RPMI7951 (cell line): Measurements from ENCODE around the gene MIGA2. TPM values are rescaled to one million over a fixed set of nuclear protein-coding genes. Genes with fewer than 3 reads are reported as not detected.

ENCODE experiments used
- DNase-seq: peaks from one replicate; pipeline ENCODE4 v3.0.0-alpha.2; 2012; ENCODE audit warnings: low read depth
- total RNA-seq: library from RNA; depleted of rRNA; stranded (reverse); fragments of >200 nt; shearing (Covaris generic); gene quantifications from 2 replicates; pipeline ENCODE4 v1.2.3, GENCODE V29; 2014

Gene MIGA2
- total RNA-seq, 1 experiment from 2014 or later, result 13.7 TPM

DNA sequence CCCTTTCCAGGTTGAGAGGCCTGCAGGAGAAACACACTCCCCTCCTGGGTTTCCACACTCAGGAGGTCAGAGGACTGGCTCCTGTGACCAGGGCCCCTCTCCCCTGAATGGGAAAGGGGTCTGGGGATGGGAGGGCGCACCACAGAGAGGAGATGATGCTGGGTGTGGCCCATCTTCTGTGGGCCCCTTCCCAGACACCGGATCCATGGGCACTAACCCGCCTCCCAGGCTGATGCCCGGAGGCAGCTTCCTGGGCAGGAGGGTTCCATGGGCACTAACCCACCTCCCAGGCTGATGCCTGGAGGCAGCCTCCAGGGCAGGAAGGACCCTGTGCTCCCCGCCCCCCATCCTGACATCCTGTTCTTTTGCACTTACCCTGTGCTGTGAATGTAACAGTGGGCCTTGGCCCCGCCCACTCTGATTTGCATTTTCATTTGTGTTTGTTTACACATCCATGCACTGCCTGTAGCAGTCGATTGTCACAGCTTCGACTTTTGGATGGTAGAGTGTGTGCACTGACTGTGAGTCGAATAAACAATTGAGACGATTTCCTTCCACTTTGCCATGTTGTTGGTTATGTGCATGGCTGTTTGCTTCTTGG, 35.2 kb downstream of the MIGA2 start:
- DNase-seq, result no peak

DNA sequence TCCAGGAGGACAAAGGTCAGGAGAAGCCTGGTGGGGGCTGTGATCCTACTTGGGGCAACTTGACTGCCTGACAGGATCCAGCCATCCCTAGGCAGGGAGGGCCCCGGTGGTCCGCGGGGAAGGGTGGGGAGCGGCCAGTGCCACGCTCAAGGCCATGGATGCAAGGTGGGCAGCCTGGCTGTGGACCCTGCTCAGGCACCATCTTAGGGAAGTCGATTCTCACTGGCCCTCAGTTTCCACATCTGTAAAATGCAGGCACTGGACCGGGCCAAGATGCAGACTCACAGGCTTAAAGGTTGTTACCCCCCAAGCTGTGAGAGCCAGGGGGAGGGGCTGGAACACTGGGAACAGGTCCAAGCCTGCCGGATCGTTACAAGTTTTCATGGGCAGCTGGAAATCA, 35.7 kb downstream of the MIGA2 start:
- no peak for DNase-seq

DNA sequence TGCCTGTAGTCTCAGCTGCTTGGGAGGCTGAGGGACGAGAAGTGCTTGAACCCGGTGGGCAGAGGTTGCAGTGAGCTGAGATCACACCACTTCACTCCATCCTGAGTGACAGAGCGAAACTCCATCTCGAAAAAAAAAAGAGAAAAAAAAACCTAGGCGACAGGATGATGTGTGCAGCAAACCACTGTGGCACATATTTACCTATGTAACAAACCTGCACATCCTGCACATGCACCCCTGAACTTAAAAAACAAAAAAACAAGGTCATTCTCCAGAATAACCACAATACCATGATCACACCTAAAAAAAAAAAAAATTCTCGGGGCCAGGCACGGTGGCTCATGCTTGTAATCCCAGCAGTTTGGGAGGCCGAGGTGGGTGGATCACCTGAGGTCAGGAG, 37.0 kb downstream of the MIGA2 start:
- DNase-seq, result no peak

DNA sequence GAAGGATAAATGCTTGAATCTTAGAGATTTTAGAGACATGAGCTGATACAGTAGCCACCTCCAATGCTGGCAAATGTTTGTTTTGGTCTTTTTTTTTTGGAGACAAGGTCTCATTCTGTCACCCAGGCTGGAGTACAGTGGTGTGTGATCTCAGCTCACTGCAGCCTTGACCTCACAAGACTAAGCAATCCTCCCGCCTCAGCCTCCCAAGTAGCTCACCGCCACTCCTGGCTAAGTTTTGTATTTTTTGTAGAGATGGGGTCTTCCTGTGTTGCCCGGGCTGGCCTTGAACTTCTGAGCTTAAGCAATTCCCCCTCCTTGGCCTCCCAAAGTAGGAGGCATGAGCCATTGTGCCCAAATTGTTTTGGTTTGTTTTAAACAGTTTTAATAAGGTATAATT, 37.7 kb downstream of the MIGA2 start:
- no peak for DNase-seq

- no peak for DNase-seq
These were observed 39.7 kb downstream of the MIGA2 start for GRCh38 chr9:129075996-129076639.

DNA sequence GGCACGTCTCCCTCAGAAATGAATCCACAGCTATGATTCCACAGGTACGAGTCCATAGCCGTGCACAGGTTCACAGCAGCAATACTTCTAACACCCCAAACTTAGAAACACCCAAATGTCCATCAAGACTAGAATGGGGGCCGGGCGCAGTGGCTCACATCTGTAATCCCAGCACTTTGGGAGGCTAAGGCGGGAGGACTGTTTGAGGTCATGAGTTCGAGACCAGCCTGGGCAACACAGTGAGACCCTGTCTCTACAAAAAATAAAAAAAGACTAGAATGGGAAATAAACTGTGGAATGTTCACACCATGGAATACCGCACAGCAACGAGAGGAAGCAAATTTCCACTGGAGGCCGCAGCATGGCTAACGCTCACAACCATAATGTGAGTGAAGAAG, 40.2 kb downstream of the MIGA2 start:
- DNase-seq, result no peak

DNA sequence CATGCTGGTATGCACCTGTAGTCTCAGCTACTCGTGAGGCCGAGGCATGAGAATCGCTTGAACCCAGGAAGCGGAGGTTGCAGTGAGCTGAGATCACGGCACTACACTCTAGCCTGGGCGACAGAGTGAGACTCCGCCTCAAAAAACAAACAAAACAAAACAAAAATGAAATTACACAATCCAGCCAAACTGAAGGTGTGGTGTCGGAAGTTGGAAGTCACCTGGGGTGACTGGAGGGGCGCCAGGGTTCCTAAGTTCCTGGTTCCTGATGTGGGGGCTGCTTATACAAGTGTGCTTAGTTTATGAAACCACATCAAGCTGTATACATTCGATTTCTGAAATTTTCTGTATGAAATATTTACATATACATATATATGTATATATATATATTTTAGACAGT, 40.8 kb downstream of the MIGA2 start:
- no peak for DNase-seq

- no peak for DNase-seq
These were observed 42.5 kb downstream of the MIGA2 start for GRCh38 chr9:129078691-129079503.

- no peak for DNase-seq
These were observed 43.4 kb downstream of the MIGA2 start for GRCh38 chr9:129079829-129080228.

- DNase-seq, result no peak
These were observed 43.8 kb downstream of the MIGA2 start for GRCh38 chr9:129080298-129080600.

DNA sequence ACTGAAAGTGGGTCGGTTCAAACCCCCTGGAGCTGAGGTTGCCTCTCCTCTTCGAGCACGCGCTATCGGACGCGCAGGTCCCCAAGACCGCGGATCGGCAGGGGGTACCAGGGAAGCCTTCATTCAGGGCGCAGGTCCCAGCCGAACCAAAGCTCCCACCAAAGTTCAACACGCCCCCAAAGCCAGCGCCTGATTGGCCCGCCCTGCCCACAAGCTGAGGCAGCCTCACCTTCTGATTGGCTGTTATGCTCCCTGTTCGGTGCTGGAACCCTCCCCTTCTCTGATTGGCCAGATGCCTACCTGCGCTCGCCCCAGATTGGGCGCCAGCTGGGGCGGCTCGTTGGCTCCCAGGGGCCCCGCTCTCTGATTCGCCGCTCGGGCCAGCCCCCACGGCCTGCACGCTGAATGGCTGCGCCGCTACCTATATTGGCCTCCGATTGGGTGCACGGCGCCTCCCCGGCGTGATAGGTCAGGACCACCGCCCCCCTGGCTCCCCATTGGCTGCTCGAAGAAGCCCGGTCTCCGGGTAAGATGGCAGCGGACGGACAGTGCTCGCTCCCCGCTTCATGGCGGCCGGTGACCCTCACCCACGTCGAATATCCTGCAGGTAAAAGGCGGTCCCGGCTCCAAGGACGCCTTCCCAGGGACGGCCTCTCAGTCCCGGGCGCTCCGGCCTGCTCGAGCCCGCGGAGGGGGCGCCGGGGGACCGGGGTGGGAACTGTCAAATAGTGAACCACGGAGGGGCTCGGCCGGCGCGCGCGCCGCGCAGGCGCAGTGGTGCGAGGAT, 44.4 kb downstream of the MIGA2 start, which contains the start of gene DOLPP1:
DOLPP1 (plus strand) TSS at position 511 of the 787 bp plus-strand sequence; CDS start at position 532, 21 bp downstream.
- peak; percentile 98 for DNase-seq

- no peak for DNase-seq
These were observed 45.0 kb downstream of the MIGA2 start for GRCh38 chr9:129081388-129081904.

DNA sequence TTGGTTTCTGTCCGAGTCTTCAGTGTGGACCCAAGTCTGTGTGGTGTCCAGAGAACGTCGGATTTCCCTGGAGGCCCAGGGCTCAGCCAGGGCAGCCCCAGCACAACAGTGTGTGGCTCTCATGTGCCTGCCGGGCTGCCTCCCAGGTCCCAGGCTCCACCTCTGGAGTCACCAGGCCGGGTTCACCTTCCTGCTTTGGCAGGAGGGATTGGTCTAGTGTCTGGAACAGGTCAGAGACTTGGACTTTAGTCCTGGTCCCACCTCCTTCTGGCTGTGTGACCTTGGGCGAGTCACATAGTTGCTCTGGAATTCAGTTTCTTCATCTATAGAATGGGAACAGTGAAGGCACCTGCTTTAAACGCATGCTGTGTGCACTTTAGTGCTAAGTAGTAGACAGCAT, 47.7 kb downstream of the MIGA2 start:
- no peak for DNase-seq

- no peak for DNase-seq
These were observed 52.8 kb downstream of the MIGA2 start for GRCh38 chr9:129089246-129089645.

- no peak for DNase-seq
These were observed 57.4 kb downstream of the MIGA2 start for GRCh38 chr9:129093602-129094386.

- DNase-seq, result no peak
These were observed 58.2 kb downstream of the MIGA2 start for GRCh38 chr9:129094387-129095169.

DNA sequence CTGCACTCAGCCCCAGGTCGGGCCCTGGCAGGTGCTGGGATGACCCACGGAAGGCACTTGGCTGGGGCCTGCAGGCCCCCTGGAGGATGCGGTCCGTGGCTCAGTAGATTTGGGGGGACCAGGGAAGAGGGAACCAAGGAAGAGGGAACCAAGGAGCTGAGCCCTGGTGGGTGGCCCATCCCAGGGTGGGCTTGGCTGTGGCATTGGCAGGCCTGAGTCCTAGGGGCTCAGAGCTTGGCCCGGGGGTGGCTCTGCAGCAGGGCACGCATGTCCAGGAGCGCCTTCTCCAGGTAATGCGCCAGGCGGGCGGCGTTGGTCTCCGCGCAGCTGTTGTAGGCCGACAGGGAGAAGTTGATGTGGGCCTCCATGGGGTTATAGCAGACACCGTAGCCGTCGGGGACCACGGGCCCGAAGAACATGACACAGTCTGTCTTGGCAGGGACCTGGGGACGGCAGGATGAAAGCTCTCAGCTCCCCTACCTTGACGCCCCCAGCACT, 58.8 kb downstream of the MIGA2 start:
- no peak for DNase-seq

- DNase-seq, result no peak
These were observed 59.5 kb downstream of the MIGA2 start for GRCh38 chr9:129095908-129096307.

GRCh38 chr9:129097671-129098306, 61.4 kb downstream of the MIGA2 start:
- no peak for DNase-seq

- DNase-seq, result no peak
These were observed 61.9 kb downstream of the MIGA2 start for GRCh38 chr9:129098328-129098727.
